H1 (cell line): ENCODE results near the gene RPS15. TPM values are rescaled to one million over a fixed set of nuclear protein-coding genes. Genes with fewer than 3 reads are reported as not detected.

ENCODE experiments used
- BACH1 ChIP-seq: IDR thresholded peaks from 2 replicates; pipeline ENCODE4 v1.6.1; 2012; ENCODE audit warnings: low read length, improper control_type of control experiment
- BRCA1 ChIP-seq: IDR thresholded peaks from 2 replicates; pipeline ENCODE4 v1.6.1; 2012; ENCODE audit warnings: low read depth, low read length, improper control_type of control experiment
- CREB1 ChIP-seq: IDR thresholded peaks from 2 replicates; pipeline ENCODE4 v1.6.1; 2012; ENCODE audit warnings: inconsistent platforms
- EGR1 ChIP-seq: IDR thresholded peaks from 2 replicates; pipeline ENCODE4 v1.6.1; 2011; ENCODE audit warnings: low read depth, low read length, borderline replicate concordance
- HDAC6 ChIP-seq: IDR thresholded peaks from one replicate; pipeline ENCODE4 v1.7.1; 2012; ENCODE audit warnings: low read depth, mild to moderate bottlenecking, inconsistent platforms, low read length, moderate library complexity
- SP4 ChIP-seq: IDR thresholded peaks from 2 replicates; pipeline ENCODE4 v1.6.1; 2012; ENCODE audit warnings: low read length, inconsistent platforms
- YY1 ChIP-seq: IDR thresholded peaks from 2 replicates; pipeline ENCODE4 v1.6.1; 2011; ENCODE audit warnings: low read depth, mild to moderate bottlenecking, low read length
- polyA plus RNA-seq, 7 experiments: library from polyadenylated mRNA; depleted of rRNA in 3 of 7; stranded (reverse) in 5 of 7; unstranded in 2 of 7; fragments of >200 nt in 5 of 7; fragments of 200-250 nt in 2 of 7; gene quantifications; 1 replicate in 5 of 7; 2 replicates in 1 of 7; 4 replicates in 1 of 7; pipeline versions ENCODE4 v1.2.1 to v1.2.3, GENCODE V29; 2011 to 2013; ENCODE audit warnings: missing spikeins in 2 of 7, mixed read lengths in 2 of 7
- total RNA-seq: library from RNA; stranded (reverse); fragmentation: NEBNext Ultra II Directional; extraction: Animal tissue kit (Norgen Biotek cat#: 25700); gene quantifications from 2 replicates; pipeline ENCODE4 v1.2.1, GENCODE V29; 2021

The RPS15 gene
- total and polyA plus RNA-seq, 2 of the 8 experiments (the other 6 are each of a cell fraction or from before 2014, with no cell fraction given), result 1,562 to 3,890 TPM

DNA sequence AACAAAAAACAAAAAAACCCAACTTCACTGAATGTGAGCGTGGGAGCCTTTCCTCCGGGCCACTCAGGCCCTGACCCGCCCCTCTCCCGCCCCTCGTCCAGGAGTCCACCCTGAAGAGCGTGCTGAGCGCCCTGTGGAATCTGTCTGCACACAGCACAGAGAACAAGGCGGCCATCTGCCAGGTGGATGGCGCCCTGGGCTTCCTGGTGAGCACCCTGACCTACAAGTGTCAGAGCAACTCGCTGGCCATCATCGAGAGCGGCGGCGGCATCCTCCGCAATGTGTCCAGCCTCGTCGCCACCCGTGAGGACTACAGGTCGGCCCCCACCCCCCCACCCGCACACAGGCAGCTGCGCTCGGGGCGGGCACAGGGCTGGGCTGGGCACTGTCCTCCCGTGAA lies 23.7 kb downstream of the RPS15 start (continued):
- no peak for TF ChIP-seq BRCA1
- no peak for TF ChIP-seq BACH1
- TF ChIP-seq CREB1, result no peak
- no peak for TF ChIP-seq YY1
- no peak for TF ChIP-seq HDAC6
- no peak for TF ChIP-seq EGR1
- TF ChIP-seq SP4, result no peak
